Panc1 (cell line): Measurements from ENCODE around the gene SERPINB13.

Source experiments
- CTCF ChIP-seq: fragments of 450-650 bp; IDR thresholded peaks from 2 replicates; pipeline ENCODE4 v1.5.1; 2017; ENCODE audit warnings: mild to moderate bottlenecking
- POLR2AphosphoS5 ChIP-seq: IDR thresholded peaks from 2 replicates; pipeline ENCODE4 v1.6.1; 2012; ENCODE audit warnings: mild to moderate bottlenecking, low read depth, low read length, moderate library complexity
- REST ChIP-seq, 2 experiments: IDR thresholded peaks; 2 replicates each; pipeline ENCODE4 v1.6.1; 2011 to 2012; ENCODE audit warnings: low read depth in 2 of 2, control low read depth in 1 of 2, low read length in 1 of 2, mild to moderate bottlenecking in 1 of 2, moderate library complexity in 1 of 2; ENCODE audit not compliant: insufficient read depth in 1 of 2
- TCF7L2 ChIP-seq: IDR thresholded peaks from 2 replicates; pipeline ENCODE4 v1.6.1; 2011; ENCODE audit warnings: mild to moderate bottlenecking, low read depth, low read length, inconsistent platforms

- no peak for TF ChIP-seq CTCF
- no peak for TF ChIP-seq TCF7L2
- TF ChIP-seq POLR2AphosphoS5, result no peak
- no peak for TF ChIP-seq REST (IDR thresholded peaks at IDR 0.05; ENCODE audit: insufficient read depth in 1 of 2, low read depth in 2 of 2, low read length in 1 of 2)
These were observed 3.2 kb downstream of the SERPINB13 start for GRCh38 chr18:63590373-63590772.
